HCT116 (cell line): ENCODE results near the gene ASCL5.

ENCODE experiments used
- ATF3 ChIP-seq: IDR thresholded peaks from 2 replicates; pipeline ENCODE4 v1.6.1; 2012
- CTCF ChIP-seq, 3 experiments: fragments of 200-600 bp in 1 of 3; sonication (generic) in 1 of 3; IDR thresholded peaks in 2 of 3; conservative IDR thresholded peaks in 1 of 3; 2 replicates each; pipeline ENCODE4 v1.5.1; 2012 to 2017; ENCODE audit warnings: low read depth in 2 of 3, low read length in 2 of 3, antibody characterized with exemption in 1 of 3, borderline replicate concordance in 1 of 3, control low read depth in 1 of 3, mild to moderate bottlenecking in 1 of 3, mixed read lengths in 1 of 3, mixed run types in 1 of 3, moderate library complexity in 1 of 3; ENCODE audit not compliant: insufficient read depth in 1 of 3
- ELF1 ChIP-seq: IDR thresholded peaks from 2 replicates; pipeline ENCODE4 v1.6.1; 2012; ENCODE audit warnings: low read depth, borderline replicate concordance
- EZH2 ChIP-seq: fragments of 200-600 bp; sonication (generic); IDR thresholded peaks from 2 replicates; pipeline ENCODE4 v1.6.1; 2017; ENCODE audit warnings: antibody characterized with exemption, mixed run types
- EZH2phosphoT487 ChIP-seq: fragments of 200-600 bp; IDR thresholded peaks from 2 replicates; pipeline ENCODE4 v1.6.1; 2018; ENCODE audit warnings: antibody characterized with exemption, borderline replicate concordance
- JUND ChIP-seq: IDR thresholded peaks from 2 replicates; pipeline ENCODE4 v1.6.1; 2012
- POLR2A ChIP-seq: IDR thresholded peaks from 2 replicates; pipeline ENCODE4 v1.7.0; 2011; ENCODE audit warnings: borderline replicate concordance; ENCODE audit not compliant: insufficient read depth, insufficient read length; ENCODE audit errors: extremely low read depth
- POLR2AphosphoS5 ChIP-seq: IDR thresholded peaks from 2 replicates; pipeline ENCODE4 v1.6.1; 2011; ENCODE audit warnings: mild to moderate bottlenecking, low read depth, low read length, moderate library complexity
- RAD21 ChIP-seq: IDR thresholded peaks from 2 replicates; pipeline ENCODE4 v1.6.1; 2012; ENCODE audit warnings: low read depth, mild to moderate bottlenecking
- SP1 ChIP-seq: IDR thresholded peaks from 2 replicates; pipeline ENCODE4 v1.6.1; 2012; ENCODE audit warnings: low read depth
- TCF7L2 ChIP-seq: IDR thresholded peaks from 2 replicates; pipeline ENCODE4 v1.7.0; 2011; ENCODE audit warnings: borderline replicate concordance, inconsistent platforms; ENCODE audit not compliant: insufficient read depth, insufficient read length; ENCODE audit errors: extremely low read depth
- YY1 ChIP-seq: IDR thresholded peaks from 2 replicates; pipeline ENCODE4 v1.6.1; 2011; ENCODE audit warnings: low read length, low read depth, moderate library complexity, mild to moderate bottlenecking; ENCODE audit not compliant: insufficient replicate concordance; ENCODE audit errors: extremely low read depth
- ZNF274 ChIP-seq: fragments of 200-500 bp; sonication (Bioruptor generic); IDR thresholded peaks from 2 replicates; pipeline ENCODE4 v1.6.1; 2014; ENCODE audit warnings: mild to moderate bottlenecking, low read depth, low read length, inconsistent platforms

GRCh38 chr1:201085902-201086735 lies 40.9 kb downstream of the ASCL5 start:
- TF ChIP-seq EZH2phosphoT487 (no peak), CTCF (IDR thresholded peaks at IDR 0.05 in 2 of 3, conservative IDR thresholded peaks at IDR 0.05 in 1 of 3; ENCODE audit: borderline replicate concordance in 1 of 3, insufficient read depth in 1 of 3, low read depth in 2 of 3, low read length in 2 of 3) (peak; percentile 83 to 94 (median 86)), EZH2 (no peak), SP1 (no peak), POLR2AphosphoS5 (no peak), POLR2A (no peak), RAD21 (peak; percentile 94), ELF1 (no peak), JUND (no peak), TCF7L2 (no peak), ZNF274 (no peak), YY1 (peak; percentile 47), ATF3 (no peak)
